ENCODE measurements around the gene RGS6. TPM values are rescaled to one million over a fixed set of nuclear protein-coding genes. Genes with fewer than 3 reads are reported as not detected.

The RGS6 gene
- total RNA-seq, 1 donor from 2014 or later, result 0.34 TPM

DNA sequence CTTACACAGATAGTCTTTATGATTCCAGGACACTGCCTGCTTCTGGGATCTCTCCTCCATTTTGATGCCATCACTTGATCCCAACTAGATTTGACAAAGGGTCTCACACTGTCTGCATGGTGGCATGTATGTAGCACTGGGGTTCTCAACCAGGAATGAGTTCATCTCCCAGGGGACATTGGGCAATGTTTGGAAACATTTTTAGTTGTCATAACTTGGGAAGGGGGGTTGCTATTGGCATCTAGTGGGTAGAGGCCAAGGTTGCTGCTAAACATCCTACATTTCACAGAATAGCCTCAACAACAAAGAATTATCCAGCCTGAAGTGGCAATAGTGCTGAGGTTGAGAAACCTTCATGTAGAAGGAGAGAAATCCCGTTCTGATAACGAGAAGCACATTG is 585.5 kb downstream of the RGS6 start:
- no peak overlapping the region for H3K27ac ChIP-seq (ENCODE audit: low read depth, low read length)
- TF ChIP-seq EZH2 (IDR thresholded peaks at IDR 0.05; ENCODE audit: insufficient read depth, low read length), result no peak
- no peak for FAIRE-seq

DNA sequence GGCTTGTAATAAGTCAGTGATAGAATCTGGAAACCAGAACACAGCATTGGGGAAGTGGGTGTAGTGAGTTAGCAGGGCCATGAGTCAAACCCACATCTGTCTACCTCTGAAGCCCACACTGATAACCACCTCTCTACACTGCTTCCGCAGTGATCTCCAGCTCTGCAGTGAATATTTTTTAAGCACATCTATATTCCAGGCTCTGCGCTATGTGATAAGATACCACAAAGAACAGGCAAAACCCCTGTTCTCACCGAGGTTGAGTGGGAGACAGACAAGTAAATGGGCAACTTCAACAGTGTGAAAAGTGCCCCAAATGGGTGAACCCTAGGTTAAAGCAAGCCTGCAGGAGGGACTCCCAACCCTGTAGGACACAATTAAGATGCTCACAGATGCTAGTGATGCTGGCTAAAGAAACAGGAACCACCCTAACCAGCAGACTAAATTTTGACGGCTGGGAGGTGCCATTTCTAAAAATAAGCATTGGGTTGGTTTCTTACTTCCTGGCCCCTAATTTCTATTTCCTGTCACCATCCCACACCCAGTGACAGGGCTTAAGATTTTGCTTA is 586.7 kb downstream of the RGS6 start:
- Histone ChIP-seq H3K36me3 (ENCODE audit: insufficient read depth, low read length) (no peaks in the 10 kb centered on the region), H3K9ac (ENCODE audit: low read length) (no peak overlapping the region), H3K79me2 (ENCODE audit: insufficient read depth, low read length) (no peaks in the 10 kb centered on the region), H3K4me3 (ENCODE audit: insufficient read depth, low read depth, low read length) (no peak overlapping the region), H4K20me1 (ENCODE audit: insufficient read depth, low read length) (no peaks in the 10 kb centered on the region), H2AFZ (ENCODE audit: low read depth, low read length) (no peak overlapping the region), H3K27ac (ENCODE audit: low read depth, low read length) (no peak overlapping the region), H3K4me1 (ENCODE audit: insufficient read depth, low read length) (peaks cover 20% of the 10 kb centered on the region), H3K4me2 (ENCODE audit: low read length) (no peak overlapping the region), H3K27me3 (ENCODE audit: insufficient read depth, low read length) (no peaks in the 10 kb centered on the region), H3K9me3 (ENCODE audit: insufficient read depth, low read depth, low read length) (no peaks in the 10 kb centered on the region)
- TF ChIP-seq CTCF (IDR thresholded peaks at IDR 0.05; ENCODE audit: insufficient read depth, low read depth, low read length), result no peak
- TF ChIP-seq EZH2 (IDR thresholded peaks at IDR 0.05; ENCODE audit: insufficient read depth, low read length), result no peak
- Mint-ChIP-seq H3K27ac (ENCODE audit: unreplicated experiment) (no peak overlapping the region), H3K4me1 (ENCODE audit: low read depth, unreplicated experiment) (peaks cover 23% of the 10 kb centered on the region), H3K4me3 (ENCODE audit: unreplicated experiment) (no peak overlapping the region), H3K27me3 (ENCODE audit: low read depth, unreplicated experiment) (no peaks in the 10 kb centered on the region), H3K9me3 (ENCODE audit: unreplicated experiment) (peaks cover 8% of the 10 kb centered on the region), H3K36me3 (ENCODE audit: low read depth, unreplicated experiment) (no peaks in the 10 kb centered on the region)
- FAIRE-seq (no peak), DNase-seq (ENCODE audit: low read depth) (peak; percentile 39)

More for the DNA sequence above, 585.5 kb downstream of the RGS6 start:
- H4K20me1 ChIP-seq (ENCODE audit: insufficient read depth, low read length), result no peaks in the 10 kb centered on the region
- no peaks in the 10 kb centered on the region for H3K9me3 ChIP-seq (ENCODE audit: insufficient read depth, low read depth, low read length)
- no peak overlapping the region for H3K4me3 ChIP-seq (ENCODE audit: insufficient read depth, low read depth, low read length)
- H3K4me3 Mint-ChIP-seq (ENCODE audit: unreplicated experiment), result no peak overlapping the region
- peaks cover 28% of the 10 kb centered on the region for H3K4me1 Mint-ChIP-seq (ENCODE audit: low read depth, unreplicated experiment)
- H3K79me2 ChIP-seq (ENCODE audit: insufficient read depth, low read length), result no peaks in the 10 kb centered on the region
- DNase-seq (ENCODE audit: low read depth), result no peak
- peaks cover 20% of the 10 kb centered on the region for H3K4me1 ChIP-seq (ENCODE audit: insufficient read depth, low read length)
- H3K36me3 ChIP-seq (ENCODE audit: insufficient read depth, low read length), result no peaks in the 10 kb centered on the region
- H3K27ac Mint-ChIP-seq (ENCODE audit: unreplicated experiment), result no peak overlapping the region
- H2AFZ ChIP-seq (ENCODE audit: low read depth, low read length), result no peak overlapping the region
- H3K4me2 ChIP-seq (ENCODE audit: low read length), result no peak overlapping the region
- no peaks in the 10 kb centered on the region for H3K27me3 Mint-ChIP-seq (ENCODE audit: low read depth, unreplicated experiment)
- peaks cover 8% of the 10 kb centered on the region for H3K9me3 Mint-ChIP-seq (ENCODE audit: unreplicated experiment)
- no peak overlapping the region for H3K9ac ChIP-seq (ENCODE audit: low read length)
- H3K36me3 Mint-ChIP-seq (ENCODE audit: low read depth, unreplicated experiment), result no peaks in the 10 kb centered on the region
- no peaks in the 10 kb centered on the region for H3K27me3 ChIP-seq (ENCODE audit: insufficient read depth, low read length)

DNA sequence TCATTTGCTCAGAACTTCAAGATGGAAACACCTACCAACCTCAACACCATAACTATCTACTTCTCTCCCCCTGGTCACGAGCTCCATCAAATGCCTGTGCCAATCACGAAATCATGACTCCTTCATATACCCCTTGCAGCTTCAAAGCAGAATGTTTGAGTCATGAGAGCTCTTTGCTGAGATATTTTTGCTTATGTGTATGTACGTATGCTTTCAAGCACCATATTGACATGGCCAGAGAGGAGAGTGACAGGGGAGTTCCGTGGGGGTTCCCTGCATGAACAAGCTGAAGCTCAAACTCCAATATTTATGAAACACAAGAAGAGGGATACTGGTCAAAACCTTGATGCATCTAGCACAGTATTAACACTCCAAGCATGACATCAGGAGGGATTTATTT is 587.3 kb downstream of the RGS6 start:
- H3K4me2 ChIP-seq (ENCODE audit: low read length), result no peak overlapping the region
- H2AFZ ChIP-seq (ENCODE audit: low read depth, low read length), result no peak overlapping the region
- TF ChIP-seq EZH2 (IDR thresholded peaks at IDR 0.05; ENCODE audit: insufficient read depth, low read length) (no peak), CTCF (IDR thresholded peaks at IDR 0.05; ENCODE audit: insufficient read depth, low read depth, low read length) (no peak)
- H3K79me2 ChIP-seq (ENCODE audit: insufficient read depth, low read length), result no peaks in the 10 kb centered on the region
- H3K9me3 Mint-ChIP-seq (ENCODE audit: unreplicated experiment), result peaks cover 8% of the 10 kb centered on the region
- H3K27ac ChIP-seq (ENCODE audit: low read depth, low read length), result no peak overlapping the region
- H3K4me3 Mint-ChIP-seq (ENCODE audit: unreplicated experiment), result no peak overlapping the region
- H3K9ac ChIP-seq (ENCODE audit: low read length), result no peak overlapping the region
- no peak for DNase-seq (ENCODE audit: low read depth)
- no peaks in the 10 kb centered on the region for H3K36me3 Mint-ChIP-seq (ENCODE audit: low read depth, unreplicated experiment)
- peaks cover 23% of the 10 kb centered on the region for H3K4me1 Mint-ChIP-seq (ENCODE audit: low read depth, unreplicated experiment)
- FAIRE-seq, result no peak
- no peak overlapping the region for H3K27ac Mint-ChIP-seq (ENCODE audit: unreplicated experiment)
- no peaks in the 10 kb centered on the region for H3K9me3 ChIP-seq (ENCODE audit: insufficient read depth, low read depth, low read length)
- H3K36me3 ChIP-seq (ENCODE audit: insufficient read depth, low read length), result no peaks in the 10 kb centered on the region
- H3K4me1 ChIP-seq (ENCODE audit: insufficient read depth, low read length), result peaks cover 20% of the 10 kb centered on the region
- H3K4me3 ChIP-seq (ENCODE audit: insufficient read depth, low read depth, low read length), result no peak overlapping the region
- H3K27me3 Mint-ChIP-seq (ENCODE audit: low read depth, unreplicated experiment), result no peaks in the 10 kb centered on the region
- no peaks in the 10 kb centered on the region for H3K27me3 ChIP-seq (ENCODE audit: insufficient read depth, low read length)
- H4K20me1 ChIP-seq (ENCODE audit: insufficient read depth, low read length), result no peaks in the 10 kb centered on the region

Data from astrocyte (in vitro differentiated cells and primary cell).